Endothelial cell of umbilical vein (primary cell): Measurements from ENCODE around the gene DERL2.

ENCODE experiments used
- EZH2 ChIP-seq: IDR thresholded peaks from 2 replicates; pipeline ENCODE4 v1.6.1; 2012; ENCODE audit warnings: borderline replicate concordance, low read depth, mild to moderate bottlenecking, moderate library complexity, low read length, inconsistent platforms; ENCODE audit not compliant: severe bottlenecking
- JUN ChIP-seq: IDR thresholded peaks from 2 replicates; pipeline ENCODE4 v1.6.1; 2011; ENCODE audit warnings: borderline replicate concordance, low read depth; ENCODE audit not compliant: insufficient read length, insufficient read depth
- MYC ChIP-seq: IDR thresholded peaks from one replicate; pipeline ENCODE4 v1.6.1; 2011; ENCODE audit warnings: mild to moderate bottlenecking, low read depth, low read length
- POLR2A ChIP-seq: IDR thresholded peaks from 2 replicates; pipeline ENCODE4 v1.6.1; 2012; ENCODE audit warnings: low read depth, mild to moderate bottlenecking, control low read depth, low read length
- POLR2AphosphoS5 ChIP-seq: IDR thresholded peaks from 2 replicates; pipeline ENCODE4 v1.6.1; 2012; ENCODE audit warnings: low read depth, mild to moderate bottlenecking, control low read depth, low read length, moderate library complexity; ENCODE audit not compliant: insufficient read depth
- TF ChIP-seq, protein P1 (sequence below), 2 donors: IDR thresholded peaks; 1 replicate in 1 of 2; 2 replicates in 1 of 2; pipeline ENCODE4 v1.5.1; 2011; ENCODE audit warnings: low read length in 2 of 2, mild to moderate bottlenecking in 2 of 2, moderate library complexity in 2 of 2, control low read depth in 1 of 2, inconsistent platforms in 1 of 2, low read depth in 1 of 2; ENCODE audit not compliant: insufficient read depth in 1 of 2; ENCODE audit errors: extremely low read depth in 1 of 2

DNA sequence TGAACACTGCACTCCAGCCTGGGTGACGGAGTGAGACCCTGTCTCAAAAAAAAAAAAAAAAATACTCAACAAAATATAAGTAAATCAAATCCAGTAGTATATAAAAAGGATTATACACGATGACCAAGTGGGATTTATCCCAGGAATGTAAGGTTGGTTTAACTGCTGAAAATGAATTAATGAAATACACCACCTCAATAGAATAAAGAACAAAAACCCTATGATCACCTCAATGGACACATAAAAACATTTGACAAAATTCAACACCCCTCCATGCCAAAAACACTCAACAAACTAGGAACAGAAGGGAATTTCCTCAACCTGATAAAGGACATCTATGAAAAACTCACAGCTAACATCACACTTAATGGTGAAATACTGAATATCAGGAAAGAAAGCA, 7.0 kb upstream of the DERL2 start:
- TF ChIP-seq, protein P1, sequence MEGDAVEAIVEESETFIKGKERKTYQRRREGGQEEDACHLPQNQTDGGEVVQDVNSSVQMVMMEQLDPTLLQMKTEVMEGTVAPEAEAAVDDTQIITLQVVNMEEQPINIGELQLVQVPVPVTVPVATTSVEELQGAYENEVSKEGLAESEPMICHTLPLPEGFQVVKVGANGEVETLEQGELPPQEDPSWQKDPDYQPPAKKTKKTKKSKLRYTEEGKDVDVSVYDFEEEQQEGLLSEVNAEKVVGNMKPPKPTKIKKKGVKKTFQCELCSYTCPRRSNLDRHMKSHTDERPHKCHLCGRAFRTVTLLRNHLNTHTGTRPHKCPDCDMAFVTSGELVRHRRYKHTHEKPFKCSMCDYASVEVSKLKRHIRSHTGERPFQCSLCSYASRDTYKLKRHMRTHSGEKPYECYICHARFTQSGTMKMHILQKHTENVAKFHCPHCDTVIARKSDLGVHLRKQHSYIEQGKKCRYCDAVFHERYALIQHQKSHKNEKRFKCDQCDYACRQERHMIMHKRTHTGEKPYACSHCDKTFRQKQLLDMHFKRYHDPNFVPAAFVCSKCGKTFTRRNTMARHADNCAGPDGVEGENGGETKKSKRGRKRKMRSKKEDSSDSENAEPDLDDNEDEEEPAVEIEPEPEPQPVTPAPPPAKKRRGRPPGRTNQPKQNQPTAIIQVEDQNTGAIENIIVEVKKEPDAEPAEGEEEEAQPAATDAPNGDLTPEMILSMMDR (IDR thresholded peaks at IDR 0.05; ENCODE audit: extremely low read depth in 1 of 2, insufficient read depth in 1 of 2, low read depth in 1 of 2, low read length in 2 of 2), result no peak
- TF ChIP-seq EZH2, result no peak
- TF ChIP-seq JUN, result no peak
- TF ChIP-seq POLR2A, result no peak
- no peak for TF ChIP-seq MYC
- TF ChIP-seq POLR2AphosphoS5, result no peak
